ENCODE results near the gene FZR1.

DNA sequence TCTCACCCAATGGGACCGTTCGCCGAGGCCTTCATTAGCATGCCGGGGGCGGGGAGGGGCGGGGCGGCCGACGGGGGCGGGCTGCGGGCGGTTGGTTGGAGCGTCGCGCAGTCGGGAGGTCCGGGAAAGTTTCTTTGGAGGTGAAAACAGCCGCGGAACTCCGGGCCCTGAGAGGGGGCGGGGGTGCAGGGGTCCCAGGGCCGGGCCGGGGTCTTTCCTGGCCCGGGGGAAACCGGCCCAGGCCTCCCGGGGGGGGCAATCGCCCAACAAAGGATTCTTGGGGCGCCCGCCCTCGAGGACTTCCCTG, 66.7 kb downstream of the FZR1 start, which contains the start of gene HMG20B:
- TF ChIP-seq, protein P1, sequence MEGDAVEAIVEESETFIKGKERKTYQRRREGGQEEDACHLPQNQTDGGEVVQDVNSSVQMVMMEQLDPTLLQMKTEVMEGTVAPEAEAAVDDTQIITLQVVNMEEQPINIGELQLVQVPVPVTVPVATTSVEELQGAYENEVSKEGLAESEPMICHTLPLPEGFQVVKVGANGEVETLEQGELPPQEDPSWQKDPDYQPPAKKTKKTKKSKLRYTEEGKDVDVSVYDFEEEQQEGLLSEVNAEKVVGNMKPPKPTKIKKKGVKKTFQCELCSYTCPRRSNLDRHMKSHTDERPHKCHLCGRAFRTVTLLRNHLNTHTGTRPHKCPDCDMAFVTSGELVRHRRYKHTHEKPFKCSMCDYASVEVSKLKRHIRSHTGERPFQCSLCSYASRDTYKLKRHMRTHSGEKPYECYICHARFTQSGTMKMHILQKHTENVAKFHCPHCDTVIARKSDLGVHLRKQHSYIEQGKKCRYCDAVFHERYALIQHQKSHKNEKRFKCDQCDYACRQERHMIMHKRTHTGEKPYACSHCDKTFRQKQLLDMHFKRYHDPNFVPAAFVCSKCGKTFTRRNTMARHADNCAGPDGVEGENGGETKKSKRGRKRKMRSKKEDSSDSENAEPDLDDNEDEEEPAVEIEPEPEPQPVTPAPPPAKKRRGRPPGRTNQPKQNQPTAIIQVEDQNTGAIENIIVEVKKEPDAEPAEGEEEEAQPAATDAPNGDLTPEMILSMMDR (IDR thresholded peaks at IDR 0.05), result no peak
- TF ChIP-seq POLR2A (IDR thresholded peaks at IDR 0.05), result peak; percentile 20
